ENCODE data around the gene BMP10. TPM values are rescaled to one million over a fixed set of nuclear protein-coding genes. Genes with fewer than 3 reads are reported as not detected.

BMP10 gene
- total RNA-seq, 1 experiment from 2014 or later = not detected

- Histone ChIP-seq H3K4me3 (replicated peaks in 1 of 2; ENCODE audit: low read depth in 1 of 2, low read length in 2 of 2) (no peak overlapping the region), H3K27me3 (ENCODE audit: insufficient read depth, low read length) (peaks cover 19% of the 10 kb centered on the region), H3K4me1 (ENCODE audit: control insufficient read depth in 1 of 2, insufficient read depth in 2 of 2, low read length in 2 of 2) (no peaks in the 10 kb centered on the region), H3K27ac (ENCODE audit: low read depth, low read length) (no peak overlapping the region), H3K9ac (ENCODE audit: low read length) (no peak overlapping the region), H3K36me3 (ENCODE audit: control insufficient read depth in 1 of 2, insufficient read depth in 2 of 2, low read length in 2 of 2) (no peaks in the 10 kb centered on the region), H3K9me3 (ENCODE audit: control insufficient read depth in 1 of 2, insufficient read depth in 1 of 2, low read depth in 1 of 2, low read length in 2 of 2) (no peaks in the 10 kb centered on the region), H3K9me2 (ENCODE audit: insufficient read depth) (no peaks in the 10 kb centered on the region), H4K20me1 (ENCODE audit: insufficient read depth) (no peaks in the 10 kb centered on the region), H2AFZ (ENCODE audit: low read depth, low read length, poor library complexity, severe bottlenecking) (no peak overlapping the region), H3K4me2 (ENCODE audit: low read length) (no peak overlapping the region), H3K79me2 (ENCODE audit: insufficient read depth, low read length) (no peaks in the 10 kb centered on the region)
- ChIA-PET POLR2A (no interaction called here), CTCF (interaction anchor here (1.4 kb wide), 1 partner anchor 9 kb away, joined by 8 read pairs; no protein-coding TSS in a partner anchor), RAD21 (ENCODE audit: low non-redundant PET in 1 of 2, low total read pairs in 2 of 2, uncharacterized antibody in 2 of 2, unreplicated experiment in 2 of 2) (no interaction called here)
- no peak for TF ChIP-seq YY1 (IDR thresholded peaks at IDR 0.05; ENCODE audit: extremely low read depth, insufficient replicate concordance, low read depth, low read length)
- TF ChIP-seq CBX3 (IDR thresholded peaks at IDR 0.05; ENCODE audit: low read depth) = no peak
- TF ChIP-seq EZH2 (IDR thresholded peaks at IDR 0.05) = no peak
- no peak for TF ChIP-seq MAX (IDR thresholded peaks at IDR 0.05)
- no peak for TF ChIP-seq JUND (IDR thresholded peaks at IDR 0.05)
- TF ChIP-seq REST (IDR thresholded peaks at IDR 0.05; ENCODE audit: low read depth) = no peak
- no peak for TF ChIP-seq POLR2AphosphoS5 (IDR thresholded peaks at IDR 0.05; ENCODE audit: low read depth, low read length)
- TF ChIP-seq CTCF (IDR thresholded peaks at IDR 0.05 in 2 of 3, conservative IDR thresholded peaks at IDR 0.05 in 1 of 3; ENCODE audit: borderline replicate concordance in 1 of 3, insufficient read depth in 1 of 3, low read depth in 2 of 3, low read length in 2 of 3) = no peak
- no peak for TF ChIP-seq POLR2A (IDR thresholded peaks at IDR 0.05; ENCODE audit: borderline replicate concordance, extremely low read depth, insufficient read depth, insufficient read length)
- no peak for TF ChIP-seq ZNF274 (IDR thresholded peaks at IDR 0.05; ENCODE audit: low read depth, low read length)
- TF ChIP-seq FOSL1 (IDR thresholded peaks at IDR 0.05; ENCODE audit: low read depth) = no peak
- TF ChIP-seq SIN3A (IDR thresholded peaks at IDR 0.05; ENCODE audit: low read depth) = no peak
- no peak for DNase-seq (ENCODE audit: low read depth, low spot score)
- intact Hi-C loops (cut with micrococcal nuclease) = no loop called here
- BruUV-seq (replicated peaks) = no TSS peak
- no peak for ATAC-seq
Observed at GRCh38 chr2:68847751-68848150, 23.4 kb downstream of the BMP10 start.
